Hepatocyte (in vitro differentiated cells): ENCODE data around the gene TIAL1. TPM values are rescaled to one million over a fixed set of nuclear protein-coding genes. Genes with fewer than 3 reads are reported as not detected.
A peak's percentile ranks its signal among the peaks of the same experiment; 100 is the strongest.

ENCODE experiments used
- DNase-seq: peaks from one replicate; pipeline ENCODE4 v3.0.0-alpha.2; 2016; ENCODE audit warnings: low spot score
- H2AFZ ChIP-seq: fragments of 200-600 bp; sonication (generic); 2 replicates; pipeline ENCODE4 v1.6.0; 2016; ENCODE audit warnings: antibody characterized with exemption, mild to moderate bottlenecking
- H3K27ac ChIP-seq: fragments of 200-600 bp; sonication (generic); 2 replicates; pipeline ENCODE4 v1.5.1; 2016; ENCODE audit warnings: mild to moderate bottlenecking
- H3K27me3 ChIP-seq: fragments of 200-600 bp; sonication (generic); 2 replicates; pipeline ENCODE4 v1.6.1; 2016
- H3K36me3 ChIP-seq: fragments of 200-600 bp; sonication (generic); replicated peaks from 2 replicates; pipeline ENCODE4 v1.5.1; 2016; ENCODE audit warnings: low read depth; ENCODE audit not compliant: insufficient read depth
- H3K4me1 ChIP-seq: fragments of 200-600 bp; sonication (generic); 2 replicates; pipeline ENCODE4 v1.5.1; 2016; ENCODE audit warnings: mild to moderate bottlenecking, moderate library complexity; ENCODE audit not compliant: insufficient read depth
- H3K4me2 ChIP-seq: fragments of 200-600 bp; sonication (generic); 2 replicates; pipeline ENCODE4 v1.6.0; 2016
- H3K4me3 ChIP-seq: fragments of 200-600 bp; sonication (generic); 2 replicates; pipeline ENCODE4 v1.5.1; 2016; ENCODE audit warnings: mild to moderate bottlenecking
- H3K79me2 ChIP-seq: fragments of 200-600 bp; sonication (generic); 2 replicates; pipeline ENCODE4 v1.6.0; 2017; ENCODE audit warnings: mild to moderate bottlenecking
- H3K9me2 ChIP-seq: fragments of 200-600 bp; sonication (generic); replicated peaks from 2 replicates; pipeline ENCODE4 v1.6.0; 2017; ENCODE audit warnings: mild to moderate bottlenecking; ENCODE audit not compliant: insufficient read depth
- H3K9me3 ChIP-seq: fragments of 200-600 bp; sonication (generic); 2 replicates; pipeline ENCODE4 v1.5.1; 2016; ENCODE audit warnings: low read depth, mild to moderate bottlenecking
- H4K20me1 ChIP-seq: fragments of 200-600 bp; sonication (generic); 2 replicates; pipeline ENCODE4 v1.6.0; 2016; ENCODE audit warnings: mild to moderate bottlenecking; ENCODE audit not compliant: insufficient read depth, poor library complexity, severe bottlenecking
- CTCF ChIP-seq: fragments of 200-600 bp; sonication (generic); IDR thresholded peaks from 2 replicates; pipeline ENCODE4 v1.5.1; 2016; ENCODE audit warnings: antibody characterized with exemption, mild to moderate bottlenecking; ENCODE audit not compliant: poor library complexity
- EZH2 ChIP-seq: fragments of 200-600 bp; sonication (generic); IDR thresholded peaks from 2 replicates; pipeline ENCODE4 v1.6.1; 2016; ENCODE audit warnings: antibody characterized with exemption, mild to moderate bottlenecking, borderline replicate concordance
- EZH2phosphoT487 ChIP-seq: fragments of 200-600 bp; sonication (generic); IDR thresholded peaks from one replicate; pipeline ENCODE4 v1.6.1; 2018; ENCODE audit warnings: antibody characterized with exemption, mild to moderate bottlenecking, low read depth, moderate library complexity; ENCODE audit not compliant: unreplicated experiment, severe bottlenecking
- WGBS: methylation state at CpG from one replicate; pipeline ENCODE4 v1.1.6; 2016; ENCODE audit warnings: low lambda C conversion rate; ENCODE audit errors: missing lambda C conversion rate; 5-methylcytosine and 5-hydroxymethylcytosine counted together
- polyA plus RNA-seq: library from polyadenylated mRNA; unstranded; fragments of >200 nt; fragmentation: Nextera tagmentation; extraction: Ambion mirVana; gene quantifications from 2 replicates; pipeline ENCODE4 v1.2.1, GENCODE V29; 2016
- total RNA-seq: library from RNA; depleted of rRNA; stranded (reverse); fragments of >200 nt; gene quantifications from 2 replicates; pipeline ENCODE4 v1.2.3, GENCODE V29; 2014

Gene TIAL1
- total and polyA plus RNA-seq, 2 experiments from 2014 or later = 36.4 to 74.4 TPM

- Histone ChIP-seq H3K9me2 (no peaks in the 10 kb centered on the region), H3K27ac (no peak overlapping the region), H3K4me3 (no peak overlapping the region), H3K79me2 (no peaks in the 10 kb centered on the region), H4K20me1 (no peaks in the 10 kb centered on the region), H3K4me1 (peaks cover 5% of the 10 kb centered on the region), H3K36me3 (no peaks in the 10 kb centered on the region), H2AFZ (no peak overlapping the region), H3K27me3 (no peaks in the 10 kb centered on the region), H3K9me3 (no peaks in the 10 kb centered on the region), H3K4me2 (no peak overlapping the region)
- TF ChIP-seq CTCF (peak; percentile 2), EZH2 (no peak)
- no peak for DNase-seq
- 54% methylated on average over 15 of the region's 15 CpGs for WGBS
Measured at GRCh38 chr10:119643306-119644204, 46.8 kb upstream of the TIAL1 start.

- no peaks in the 10 kb centered on the region for H3K27me3 ChIP-seq
- H3K79me2 ChIP-seq = no peaks in the 10 kb centered on the region
- H3K4me1 ChIP-seq = peaks cover 5% of the 10 kb centered on the region
- no peaks in the 10 kb centered on the region for H3K36me3 ChIP-seq
- no peaks in the 10 kb centered on the region for H3K9me2 ChIP-seq
- H4K20me1 ChIP-seq = no peaks in the 10 kb centered on the region
- no peak for DNase-seq
- no peaks in the 10 kb centered on the region for H3K9me3 ChIP-seq
- no peak overlapping the region for H3K27ac ChIP-seq
- H2AFZ ChIP-seq = no peak overlapping the region
- WGBS = 90% methylated on average over 2 of the region's 2 CpGs
- no peak overlapping the region for H3K4me3 ChIP-seq
- no peak for TF ChIP-seq EZH2phosphoT487
- no peak for TF ChIP-seq CTCF
- no peak for TF ChIP-seq EZH2
- no peak overlapping the region for H3K4me2 ChIP-seq
Measured at GRCh38 chr10:119642556-119643111, 45.9 kb upstream of the TIAL1 start.

DNA sequence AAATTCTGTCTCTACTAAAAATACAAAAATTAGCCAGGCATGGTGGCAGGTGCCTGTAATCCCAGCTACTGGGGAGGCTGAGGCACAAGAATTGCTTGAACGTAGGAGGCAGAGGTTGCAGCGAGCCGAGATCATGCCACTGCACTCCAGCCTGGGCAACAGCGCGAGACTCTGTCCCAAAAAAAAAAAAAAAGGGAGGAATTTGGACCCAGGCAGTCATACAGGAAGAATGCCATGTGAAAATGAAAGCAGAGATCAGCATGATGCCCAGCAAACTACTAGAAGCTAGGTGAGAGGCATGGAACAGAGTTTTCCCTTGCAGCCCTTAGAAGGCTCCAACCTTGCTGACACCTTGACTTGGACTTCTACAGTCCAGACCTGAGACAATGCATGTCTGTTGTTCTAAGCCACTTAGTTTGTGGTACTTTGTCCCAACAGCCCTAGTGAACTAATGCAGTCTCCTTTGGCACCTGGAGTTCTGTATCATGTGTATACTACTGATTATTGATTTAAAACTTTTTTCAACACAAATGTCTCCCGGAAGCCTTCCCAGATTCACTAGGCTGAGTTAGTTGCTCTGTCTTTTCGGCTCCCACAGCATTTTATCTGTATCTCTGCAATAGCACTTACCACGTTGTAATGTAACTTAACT lies 44.2 kb upstream of the TIAL1 start:
- 86% methylated on average over 8 of the region's 8 CpGs for WGBS
- H3K27ac ChIP-seq = no peak overlapping the region

More for the DNA sequence above, 44.2 kb upstream of the TIAL1 start:
- Histone ChIP-seq H3K4me3 (no peak overlapping the region), H3K4me1 (peaks cover 5% of the 10 kb centered on the region), H3K79me2 (no peaks in the 10 kb centered on the region), H3K9me2 (no peaks in the 10 kb centered on the region), H3K9me3 (no peaks in the 10 kb centered on the region), H3K27me3 (no peaks in the 10 kb centered on the region), H4K20me1 (no peaks in the 10 kb centered on the region), H2AFZ (no peak overlapping the region), H3K36me3 (no peaks in the 10 kb centered on the region), H3K4me2 (no peak overlapping the region)
- TF ChIP-seq CTCF (no peak), EZH2 (no peak), EZH2phosphoT487 (no peak)
- DNase-seq = no peak
